ENCODE measurements around the gene CMYA5.

DNA sequence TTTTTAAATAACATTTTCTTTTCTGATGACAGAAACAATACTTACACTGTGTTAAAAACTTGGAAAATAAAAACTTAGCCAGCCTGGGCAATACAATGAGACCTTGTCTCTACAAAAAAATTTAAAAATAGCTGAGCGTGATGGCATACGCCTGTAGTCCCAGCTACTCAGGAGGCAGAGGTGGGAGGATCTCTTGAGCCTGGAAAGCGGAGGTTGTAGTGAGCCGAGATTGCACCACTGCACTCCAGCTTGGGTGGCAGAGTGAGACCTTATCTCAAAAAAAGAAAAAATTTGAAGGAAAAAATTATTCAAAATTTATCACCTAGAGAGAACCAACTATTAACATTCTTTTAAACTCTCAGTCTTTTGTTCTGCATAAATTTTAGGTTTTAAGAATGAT is 4.9 kb upstream of the CMYA5 start:
- TF ChIP-seq POLR2A (IDR thresholded peaks at IDR 0.05; ENCODE audit: low read depth, low read length) = no peak
- TF ChIP-seq MXI1 (IDR thresholded peaks at IDR 0.05; ENCODE audit: borderline replicate concordance, low read depth, low read length) = no peak
- TF ChIP-seq, protein P1, sequence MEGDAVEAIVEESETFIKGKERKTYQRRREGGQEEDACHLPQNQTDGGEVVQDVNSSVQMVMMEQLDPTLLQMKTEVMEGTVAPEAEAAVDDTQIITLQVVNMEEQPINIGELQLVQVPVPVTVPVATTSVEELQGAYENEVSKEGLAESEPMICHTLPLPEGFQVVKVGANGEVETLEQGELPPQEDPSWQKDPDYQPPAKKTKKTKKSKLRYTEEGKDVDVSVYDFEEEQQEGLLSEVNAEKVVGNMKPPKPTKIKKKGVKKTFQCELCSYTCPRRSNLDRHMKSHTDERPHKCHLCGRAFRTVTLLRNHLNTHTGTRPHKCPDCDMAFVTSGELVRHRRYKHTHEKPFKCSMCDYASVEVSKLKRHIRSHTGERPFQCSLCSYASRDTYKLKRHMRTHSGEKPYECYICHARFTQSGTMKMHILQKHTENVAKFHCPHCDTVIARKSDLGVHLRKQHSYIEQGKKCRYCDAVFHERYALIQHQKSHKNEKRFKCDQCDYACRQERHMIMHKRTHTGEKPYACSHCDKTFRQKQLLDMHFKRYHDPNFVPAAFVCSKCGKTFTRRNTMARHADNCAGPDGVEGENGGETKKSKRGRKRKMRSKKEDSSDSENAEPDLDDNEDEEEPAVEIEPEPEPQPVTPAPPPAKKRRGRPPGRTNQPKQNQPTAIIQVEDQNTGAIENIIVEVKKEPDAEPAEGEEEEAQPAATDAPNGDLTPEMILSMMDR (conservative IDR thresholded peaks at IDR 0.05; ENCODE audit: low read depth, low read length) = no peak
- TF ChIP-seq CHD1 (IDR thresholded peaks at IDR 0.05; ENCODE audit: low read depth, low read length) = no peak
- TF ChIP-seq RFX5 (IDR thresholded peaks at IDR 0.05; ENCODE audit: low read depth, low read length) = no peak
- TF ChIP-seq USF2 (IDR thresholded peaks at IDR 0.05; ENCODE audit: low read depth, low read length) = no peak
- no peak for TF ChIP-seq ELK1 (IDR thresholded peaks at IDR 0.05; ENCODE audit: borderline replicate concordance, low read depth, low read length)
- no peak for TF ChIP-seq RCOR1 (IDR thresholded peaks at IDR 0.05; ENCODE audit: insufficient replicate concordance, low read length)
- no peak for TF ChIP-seq NFE2L2 (IDR thresholded peaks at IDR 0.05; ENCODE audit: low read depth, low read length)
- TF ChIP-seq RAD21 (IDR thresholded peaks at IDR 0.05; ENCODE audit: low read length) = no peak
- no peak for TF ChIP-seq SMC3 (IDR thresholded peaks at IDR 0.05; ENCODE audit: low read depth, low read length)
- no peak for TF ChIP-seq BHLHE40 (IDR thresholded peaks at IDR 0.05; ENCODE audit: low read depth, low read length)
- TF ChIP-seq MAZ (IDR thresholded peaks at IDR 0.05; ENCODE audit: borderline replicate concordance, low read depth, low read length) = no peak
